Measurements from ENCODE around the gene LRP6. TPM values are rescaled to one million over a fixed set of nuclear protein-coding genes. Genes with fewer than 3 reads are reported as not detected.

The LRP6 gene
- total RNA-seq, 1 experiment from 2014 or later = 45.5 TPM

DNA sequence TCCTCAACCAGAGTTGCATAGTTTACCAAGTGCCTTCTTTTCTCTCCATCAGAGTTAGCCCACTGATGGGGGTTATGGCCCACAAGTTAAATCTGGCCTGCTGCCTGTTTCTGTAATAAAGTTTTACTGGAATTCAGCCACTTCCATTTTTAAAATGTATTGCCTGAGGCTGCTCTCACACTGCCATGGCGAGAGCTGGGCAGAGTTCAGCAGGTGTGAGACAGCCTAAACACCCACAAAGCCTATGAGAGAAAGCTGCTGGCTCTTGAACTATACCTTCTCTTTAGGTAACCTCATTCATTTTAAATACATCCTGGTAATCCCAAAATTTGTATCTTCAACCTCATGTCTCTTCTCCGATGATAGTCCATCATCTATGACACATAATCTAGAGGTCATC lies 110.0 kb downstream of the LRP6 start:
- intact Hi-C loops (cut with micrococcal nuclease; ENCODE audit: unreplicated experiment) = no loop called here
- Histone ChIP-seq H3K27ac (no peak overlapping the region), H4K20me1 (ENCODE audit: insufficient read depth) (no peaks in the 10 kb centered on the region), H3F3A (ENCODE audit: insufficient read depth, low read depth) (no peaks in the 10 kb centered on the region), H3K79me2 (ENCODE audit: low read depth) (no peaks in the 10 kb centered on the region), H2AFZ (no peak overlapping the region), H3K4me1 (replicated peaks; ENCODE audit: insufficient read depth) (no peaks in the 10 kb centered on the region), H3K36me3 (ENCODE audit: low read depth) (0 out of 2 replicates have a peak, but pooled peaks cover 6% of the 10 kb centered on the region), H3K27me3 (ENCODE audit: insufficient read depth, low read depth) (no peaks in the 10 kb centered on the region), H3K4me2 (no peak overlapping the region), H3K9me3 (ENCODE audit: insufficient read depth, low read depth) (no peaks in the 10 kb centered on the region), H3K4me3 (no peak overlapping the region), H3K9me2 (ENCODE audit: insufficient read depth) (no peaks in the 10 kb centered on the region)
- CTCF ChIA-PET = no interaction called here
- DNase-seq = no peak
- TF ChIP-seq EZH2 (IDR thresholded peaks at IDR 0.05; ENCODE audit: low read depth) (no peak), CTCF (conservative IDR thresholded peaks at IDR 0.05) (no peak)
- POLR2A ChIA-PET (ENCODE audit: unreplicated experiment) = no interaction called here
- BruUV-seq (replicated peaks) = no TSS peak

DNA sequence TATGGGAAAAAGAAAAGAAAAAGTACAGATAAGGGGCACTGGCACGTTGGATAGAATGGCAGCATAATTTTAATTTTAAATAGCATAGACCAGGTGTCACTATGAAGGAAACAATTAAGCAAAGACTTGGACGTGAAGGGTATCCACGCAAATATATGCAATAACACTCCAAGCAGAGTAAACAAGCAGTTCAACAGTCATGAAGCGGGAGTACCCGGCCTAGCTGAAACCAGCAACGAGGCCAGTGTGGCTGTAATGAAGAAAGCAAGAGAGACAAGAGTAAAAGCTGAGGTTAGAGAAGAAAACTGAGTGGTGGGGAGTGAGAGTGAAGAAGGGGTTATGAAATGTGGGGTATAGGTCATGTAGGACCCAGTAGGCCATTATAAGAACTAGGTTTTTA lies 110.7 kb downstream of the LRP6 start:
- Histone ChIP-seq H3K36me3 (ENCODE audit: low read depth) (0 out of 2 replicates have a peak, but pooled peaks cover 6% of the 10 kb centered on the region), H3K9me2 (ENCODE audit: insufficient read depth) (no peaks in the 10 kb centered on the region), H4K20me1 (ENCODE audit: insufficient read depth) (no peaks in the 10 kb centered on the region), H3K9me3 (ENCODE audit: insufficient read depth, low read depth) (no peaks in the 10 kb centered on the region), H3K27me3 (ENCODE audit: insufficient read depth, low read depth) (no peaks in the 10 kb centered on the region), H3K79me2 (ENCODE audit: low read depth) (no peaks in the 10 kb centered on the region), H3K4me1 (replicated peaks; ENCODE audit: insufficient read depth) (no peaks in the 10 kb centered on the region), H3K4me2 (no peak overlapping the region), H3K27ac (no peak overlapping the region), H3F3A (ENCODE audit: insufficient read depth, low read depth) (no peaks in the 10 kb centered on the region), H2AFZ (no peak overlapping the region), H3K4me3 (no peak overlapping the region)
- intact Hi-C loops (cut with micrococcal nuclease; ENCODE audit: unreplicated experiment) = no loop called here
- no peak for DNase-seq
- ChIA-PET POLR2A (ENCODE audit: unreplicated experiment) (no interaction called here), CTCF (no interaction called here)
- BruUV-seq (replicated peaks) = no TSS peak
- TF ChIP-seq CTCF (conservative IDR thresholded peaks at IDR 0.05) (no peak), EZH2 (IDR thresholded peaks at IDR 0.05; ENCODE audit: low read depth) (no peak)

- H2AFZ ChIP-seq = no peak overlapping the region
- H3F3A ChIP-seq (ENCODE audit: insufficient read depth, low read depth) = no peaks in the 10 kb centered on the region
- H3K9me3 ChIP-seq (ENCODE audit: insufficient read depth, low read depth) = no peaks in the 10 kb centered on the region
- no peak overlapping the region for H3K4me2 ChIP-seq
- no peak for DNase-seq
- H3K4me1 ChIP-seq (replicated peaks; ENCODE audit: insufficient read depth) = no peaks in the 10 kb centered on the region
- no peak for TF ChIP-seq EZH2 (IDR thresholded peaks at IDR 0.05; ENCODE audit: low read depth)
- no peak for TF ChIP-seq CTCF (conservative IDR thresholded peaks at IDR 0.05)
- H3K27me3 ChIP-seq (ENCODE audit: insufficient read depth, low read depth) = no peaks in the 10 kb centered on the region
- ChIA-PET CTCF (interaction anchor here (0.5 to 0.6 kb wide), 2 partner anchors 204 to 525 kb away, joined by 4 to 7 read pairs; no protein-coding TSS in a partner anchor), POLR2A (ENCODE audit: unreplicated experiment) (interaction anchor here (0.9 kb wide), 1 partner anchor 16 kb away, joined by 4 read pairs; no protein-coding TSS in a partner anchor)
- no peaks in the 10 kb centered on the region for H4K20me1 ChIP-seq (ENCODE audit: insufficient read depth)
- no peaks in the 10 kb centered on the region for H3K79me2 ChIP-seq (ENCODE audit: low read depth)
- H3K36me3 ChIP-seq (ENCODE audit: low read depth) = peaks cover 17% of the 10 kb centered on the region; the same call in 1 of the 2 replicates
- intact Hi-C loops (cut with micrococcal nuclease; ENCODE audit: unreplicated experiment) = no loop called here
- H3K9me2 ChIP-seq (ENCODE audit: insufficient read depth) = no peaks in the 10 kb centered on the region
- no peak overlapping the region for H3K4me3 ChIP-seq
- BruUV-seq (replicated peaks) = no TSS peak
- H3K27ac ChIP-seq = no peak overlapping the region
These were observed 113.2 kb downstream of the LRP6 start for GRCh38 chr12:12153596-12153995.

Measured in PC-9 (cell line).